NCI-H1417 (cell line): ENCODE results near the gene PRKCB.
"Not testable (repeated sequence)": the region's sequence is repeated elsewhere in the genome, so short reads cannot be mapped to it uniquely, and the experiment has no call there.

Source experiments
- DNase-seq, 3 experiments: peaks; one replicate each; lab custom pipeline; 2025; lab: John Stamatoyannopoulos, UW

Gene PRKCB

DNA sequence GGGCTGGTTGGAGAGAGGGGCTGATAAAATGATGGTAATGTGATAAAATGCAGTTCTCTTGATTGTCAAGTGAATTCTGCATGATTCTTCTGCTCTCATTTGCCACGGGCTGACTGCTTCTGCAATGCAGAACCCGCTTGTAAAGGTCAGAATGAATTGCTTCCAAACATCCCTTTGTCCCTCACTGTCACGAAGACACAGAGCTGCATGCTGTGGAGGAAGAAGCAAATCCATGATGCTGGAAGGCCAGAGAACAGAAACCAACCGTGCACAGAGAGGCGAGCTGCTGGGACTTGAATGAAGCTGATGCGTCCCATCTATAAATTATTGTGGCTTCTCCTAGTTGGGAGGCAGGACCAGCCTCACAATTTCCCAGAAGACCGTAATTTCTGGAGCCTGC is 171.6 kb downstream of the PRKCB start:
- DNase-seq, result no peak

- DNase-seq, result no peak
Measured at GRCh38 chr16:24007934-24008333, 172.2 kb downstream of the PRKCB start.

- DNase-seq, result no peak
Measured at GRCh38 chr16:24009098-24009497, 173.3 kb downstream of the PRKCB start.

DNA sequence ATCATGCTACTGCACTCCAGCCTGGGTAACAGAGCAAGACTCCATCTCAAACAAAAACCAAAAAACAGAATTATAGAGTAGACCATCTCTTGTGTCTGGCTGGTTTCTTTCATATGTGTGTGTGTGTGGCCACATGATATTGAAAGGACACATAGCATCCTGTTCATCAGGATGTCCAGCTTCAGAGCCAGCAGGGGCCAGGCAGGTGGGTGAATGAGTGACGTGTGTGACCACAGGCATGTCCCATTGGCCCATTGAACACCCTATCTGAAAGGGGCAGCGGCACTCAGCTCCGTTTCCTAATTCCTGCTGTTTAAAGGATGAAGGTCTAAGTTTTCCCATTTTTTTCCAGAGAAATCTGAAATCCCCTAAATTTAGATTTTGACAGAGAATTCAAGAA is 174.2 kb downstream of the PRKCB start:
- no peak for DNase-seq

DNA sequence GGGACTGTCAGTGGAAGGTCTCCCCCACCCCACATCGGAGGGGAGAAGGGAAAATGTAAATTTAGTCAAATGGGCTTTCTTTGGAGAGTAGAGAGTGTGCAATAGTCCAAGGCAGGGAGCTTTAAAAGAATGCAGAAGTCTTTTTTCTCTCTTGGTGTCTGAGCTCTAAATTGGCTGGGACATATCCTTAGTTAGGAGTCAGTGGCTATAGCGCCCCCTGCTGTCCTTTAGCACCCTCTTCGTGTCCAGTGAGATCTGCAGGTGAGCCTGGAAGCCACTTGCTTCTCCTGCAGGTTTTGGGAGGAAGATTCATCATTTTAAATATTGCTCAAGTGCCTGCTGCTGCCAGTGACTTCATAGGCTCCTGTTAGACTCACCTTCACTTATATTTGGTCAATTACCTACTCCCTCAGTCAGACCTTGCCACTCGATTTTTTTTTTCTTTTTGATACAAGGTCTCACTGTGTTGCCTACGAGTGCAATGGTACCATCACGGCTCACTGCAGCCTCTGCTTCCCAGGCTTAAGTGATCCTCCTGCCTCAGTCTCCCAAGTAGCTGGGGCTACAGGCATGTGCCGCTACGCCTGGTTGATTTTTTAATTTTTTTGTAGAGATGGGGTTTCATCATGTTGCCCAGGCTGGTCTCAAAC is 174.8 kb downstream of the PRKCB start:
- peak in 2 of 3 experiments; percentile 52 to 70 for DNase-seq

- no peak for DNase-seq
Measured at GRCh38 chr16:24011237-24011636, 175.5 kb downstream of the PRKCB start.

- peak in 1 of 3 experiments; percentile 9 for DNase-seq
Measured at GRCh38 chr16:24013054-24013636, 177.4 kb downstream of the PRKCB start.

GRCh38 chr16:24013864-24014645 is 178.3 kb downstream of the PRKCB start:
- DNase-seq, result peak in 1 of 3 experiments; percentile 43

GRCh38 chr16:24014955-24015354 is 179.2 kb downstream of the PRKCB start:
- DNase-seq, result not testable (repeated sequence)

- DNase-seq, result peak in 1 of 3 experiments; percentile 2
Measured at GRCh38 chr16:24015923-24016322, 180.1 kb downstream of the PRKCB start.

DNA sequence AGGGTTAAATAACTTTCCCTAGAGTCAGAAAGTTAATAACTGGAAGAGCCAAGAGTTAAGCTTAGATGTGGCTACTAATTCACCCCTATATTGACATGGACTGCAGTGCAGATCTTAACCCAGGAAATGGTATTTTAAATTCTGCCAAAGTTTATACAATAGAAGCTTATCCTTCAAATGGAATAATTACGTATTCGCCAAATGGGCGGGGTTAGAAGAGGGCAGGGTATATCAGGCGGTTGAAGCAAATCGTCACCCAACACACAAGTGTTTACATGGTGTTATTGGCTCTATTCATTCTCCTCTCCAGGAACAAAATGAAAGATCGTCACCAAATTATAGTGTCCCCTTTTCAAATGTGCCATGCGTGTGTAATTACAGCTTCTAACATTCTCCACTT is 182.7 kb downstream of the PRKCB start:
- peak in 1 of 3 experiments; percentile 4 for DNase-seq

DNA sequence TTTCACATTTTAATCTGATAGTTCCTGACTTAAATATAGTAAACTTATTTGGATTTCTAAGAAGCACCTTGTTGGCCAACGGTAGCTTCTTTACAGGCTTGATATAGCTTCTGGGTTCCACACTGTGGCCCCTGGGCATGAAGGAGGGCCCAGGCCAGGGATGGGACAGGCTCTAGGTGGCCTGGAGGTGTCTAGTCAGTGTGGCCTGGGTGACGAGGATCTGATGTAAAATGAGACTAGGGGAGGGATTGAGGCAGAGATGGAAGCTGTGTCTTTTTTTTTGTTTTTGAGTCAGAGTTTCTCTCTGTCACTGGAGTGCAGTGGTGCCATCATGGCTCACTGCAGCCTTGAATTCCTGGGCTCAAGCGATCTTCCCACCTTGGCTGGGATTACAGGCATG is 187.0 kb downstream of the PRKCB start:
- no peak for DNase-seq

DNA sequence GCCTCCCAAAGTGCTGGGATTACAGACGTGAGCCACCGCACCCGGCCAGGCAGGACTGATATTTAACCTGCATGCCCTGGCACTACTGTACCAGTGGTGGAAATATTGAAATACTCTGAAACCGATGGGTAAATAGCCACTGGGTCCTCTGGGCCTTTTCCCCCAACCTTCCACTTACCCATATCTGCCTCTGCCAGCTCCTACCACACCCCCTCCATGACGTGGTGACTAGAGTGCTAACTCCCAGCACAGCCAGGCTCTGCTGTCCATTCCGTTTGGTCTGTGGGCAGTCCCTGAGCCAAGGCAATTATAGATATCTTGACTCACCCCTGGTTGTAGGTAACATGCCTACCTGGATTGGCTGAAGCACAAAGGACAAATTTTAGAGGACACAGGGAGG is 187.8 kb downstream of the PRKCB start:
- DNase-seq, result no peak

GRCh38 chr16:24024971-24025370 is 189.2 kb downstream of the PRKCB start:
- no peak for DNase-seq

DNA sequence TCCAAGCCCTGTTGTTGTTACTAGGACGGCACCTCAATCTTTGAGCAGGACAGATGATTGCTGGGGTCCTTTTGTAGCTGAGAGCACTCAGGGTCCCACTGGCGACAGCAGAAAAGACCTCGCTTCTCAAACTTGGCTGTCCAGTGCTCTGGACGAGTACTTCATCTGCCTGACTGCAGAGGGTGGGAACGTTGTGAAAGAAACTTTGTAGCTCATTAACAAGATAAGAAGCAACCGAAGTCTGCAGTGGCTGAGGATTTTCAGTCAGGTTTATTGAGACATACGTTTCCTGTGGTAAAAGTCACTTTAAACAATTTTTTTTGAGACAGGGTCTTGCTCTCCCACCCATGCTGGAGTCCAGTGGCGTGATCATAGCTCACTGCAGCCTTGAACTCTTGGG is 191.7 kb downstream of the PRKCB start:
- no peak for DNase-seq

DNA sequence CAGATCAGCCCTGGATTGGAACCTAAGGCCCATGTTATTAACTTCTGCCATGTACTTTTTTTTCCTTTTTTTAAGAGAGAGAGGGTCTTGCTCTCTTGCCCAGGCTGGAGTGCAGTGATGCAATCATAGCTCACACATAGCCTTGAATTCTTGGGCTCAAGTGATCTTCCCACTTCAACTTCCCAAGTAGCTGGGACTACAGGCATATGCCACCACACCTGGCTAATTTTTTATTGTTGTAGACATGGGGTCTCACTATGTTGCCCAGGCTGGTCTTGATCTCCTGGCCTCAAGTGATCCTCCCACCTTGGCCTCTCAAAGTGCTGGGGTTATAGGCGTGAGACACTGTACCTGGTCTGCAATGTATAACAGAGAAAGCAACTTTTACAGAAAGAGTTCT is 194.1 kb downstream of the PRKCB start:
- DNase-seq, result not testable (repeated sequence)

DNA sequence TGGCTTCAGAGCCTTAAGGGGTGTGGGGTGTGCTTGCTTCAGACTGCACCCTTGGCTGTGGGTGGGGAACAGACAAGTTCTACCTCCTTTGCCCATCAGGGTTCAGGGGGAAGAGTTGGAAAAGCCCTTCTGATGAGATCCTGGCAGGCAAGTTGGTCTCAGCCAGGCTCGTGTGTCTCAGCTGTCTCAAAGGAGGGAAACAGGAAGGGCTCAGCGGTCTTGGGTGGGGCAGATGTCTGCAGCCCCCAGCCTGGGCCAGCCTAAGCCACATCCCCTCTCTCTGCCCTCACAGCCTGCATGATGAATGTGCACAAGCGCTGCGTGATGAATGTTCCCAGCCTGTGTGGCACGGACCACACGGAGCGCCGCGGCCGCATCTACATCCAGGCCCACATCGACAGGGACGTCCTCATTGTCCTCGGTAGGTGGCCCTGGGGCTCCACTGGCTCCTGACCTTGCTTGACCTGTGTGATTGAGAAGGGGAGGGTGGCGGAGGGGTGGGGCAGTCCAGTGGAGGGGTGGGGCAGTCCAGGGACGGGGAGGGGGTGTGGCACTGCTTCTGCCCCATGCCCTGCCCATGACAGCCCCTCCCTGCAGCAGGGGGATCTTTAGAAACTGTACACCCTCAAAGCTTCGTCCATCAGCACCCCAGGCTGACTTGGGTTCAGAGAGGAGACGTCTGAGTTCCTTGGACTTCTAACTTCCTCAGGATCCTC is 199.5 kb downstream of the PRKCB start:
- no peak for DNase-seq

GRCh38 chr16:24036038-24036543 is 200.3 kb downstream of the PRKCB start:
- no peak for DNase-seq

- peak; percentile 8 to 64 (median 52) for DNase-seq
Measured at GRCh38 chr16:24036614-24037013, 200.8 kb downstream of the PRKCB start.

GRCh38 chr16:24037335-24037734 is 201.6 kb downstream of the PRKCB start:
- no peak for DNase-seq

GRCh38 chr16:24041834-24042631 is 206.2 kb downstream of the PRKCB start:
- peak; percentile 9 to 57 (median 52) for DNase-seq
